GM12891 (cell line): ENCODE results near the gene PAXIP1.
A peak's percentile ranks its signal among the peaks of the same experiment; 100 is the strongest.
"Not testable (repeated sequence)": the region's sequence is repeated elsewhere in the genome, so short reads cannot be mapped to it uniquely, and the experiment has no call there.

Experiments
- DNase-seq: peaks from one replicate; pipeline ENCODE4 v3.0.0; 2011; ENCODE audit warnings: low spot score; ENCODE audit not compliant: insufficient read length
- FAIRE-seq: peaks from 2 replicates; lab custom pipeline; 2011; peaks lifted over from hg19 to GRCh38; lab: Jason Lieb, UNC
- PAX5 ChIP-seq: IDR thresholded peaks from 2 replicates; pipeline ENCODE4 v1.6.1; 2011; ENCODE audit warnings: low read length, moderate library complexity, mild to moderate bottlenecking; ENCODE audit not compliant: insufficient read depth, severe bottlenecking
- POLR2A ChIP-seq: IDR thresholded peaks from 2 replicates; pipeline ENCODE4 v1.6.1; 2011; ENCODE audit warnings: low read depth, low read length, control low read depth
- POLR2AphosphoS5 ChIP-seq: IDR thresholded peaks from 2 replicates; pipeline ENCODE4 v1.6.1; 2011; ENCODE audit warnings: low read depth, low read length, control low read depth
- POU2F2 ChIP-seq: IDR thresholded peaks from 2 replicates; pipeline ENCODE4 v1.6.1; 2011; ENCODE audit warnings: low read depth, mild to moderate bottlenecking, control low read depth, low read length, moderate library complexity
- SPI1 ChIP-seq: IDR thresholded peaks from 2 replicates; pipeline ENCODE4 v1.6.1; 2011; ENCODE audit warnings: low read depth, low read length, control low read depth
- TAF1 ChIP-seq: IDR thresholded peaks from 2 replicates; pipeline ENCODE4 v1.6.1; 2011; ENCODE audit warnings: low read depth, low read length, control low read depth

Gene PAXIP1

GRCh38 chr7:154947604-154948003, 55.3 kb downstream of the PAXIP1 start:
- DNase-seq (no peak), FAIRE-seq (no peak)
- TF ChIP-seq SPI1 (no peak), TAF1 (no peak), POLR2A (no peak), PAX5 (no peak), POU2F2 (no peak)

- DNase-seq, result no peak
- no peak for FAIRE-seq
- TF ChIP-seq PAX5, result no peak
- TF ChIP-seq TAF1, result no peak
- TF ChIP-seq POU2F2, result no peak
- no peak for TF ChIP-seq POLR2A
- TF ChIP-seq POLR2AphosphoS5, result no peak
- no peak for TF ChIP-seq SPI1
These were observed 56.8 kb downstream of the PAXIP1 start for GRCh38 chr7:154946166-154946565.

GRCh38 chr7:154943906-154944305, 59.0 kb downstream of the PAXIP1 start:
- DNase-seq (no peak), FAIRE-seq (no peak)

GRCh38 chr7:154942691-154943090, 60.2 kb downstream of the PAXIP1 start:
- no peak for TF ChIP-seq POLR2A
- no peak for TF ChIP-seq SPI1
- no peak for TF ChIP-seq TAF1
- TF ChIP-seq POLR2AphosphoS5, result no peak
- no peak for TF ChIP-seq PAX5
- no peak for TF ChIP-seq POU2F2
- no peak for DNase-seq
- no peak for FAIRE-seq

More at GRCh38 chr7:154943906-154944305, 59.0 kb downstream of the PAXIP1 start:
- TF ChIP-seq POLR2AphosphoS5, result no peak
- TF ChIP-seq PAX5, result no peak
- TF ChIP-seq TAF1, result no peak
- TF ChIP-seq SPI1, result no peak
- no peak for TF ChIP-seq POU2F2
- no peak for TF ChIP-seq POLR2A

GRCh38 chr7:154937837-154938236, 65.1 kb downstream of the PAXIP1 start:
- DNase-seq, result no peak
- peak; percentile 7; the same call in 1 of the 2 replicates for TF ChIP-seq SPI1
- TF ChIP-seq TAF1, result no peak
- no peak for FAIRE-seq

GRCh38 chr7:154934353-154934952, 68.5 kb downstream of the PAXIP1 start:
- not testable (repeated sequence) for DNase-seq, FAIRE-seq

GRCh38 chr7:154931906-154932305, 71.0 kb downstream of the PAXIP1 start:
- FAIRE-seq, result no peak
- no peak for DNase-seq
- no peak for TF ChIP-seq SPI1
- no peak for TF ChIP-seq POU2F2
- no peak for TF ChIP-seq POLR2A
- TF ChIP-seq POLR2AphosphoS5, result no peak
- TF ChIP-seq PAX5, result no peak
- no peak for TF ChIP-seq TAF1

- no peak for DNase-seq
- FAIRE-seq, result no peak
- TF ChIP-seq SPI1, result no peak
- TF ChIP-seq POU2F2, result no peak
- no peak for TF ChIP-seq POLR2AphosphoS5
- TF ChIP-seq POLR2A, result no peak
These were observed 73.8 kb downstream of the PAXIP1 start for GRCh38 chr7:154929006-154929726.

GRCh38 chr7:154928136-154929005, 74.6 kb downstream of the PAXIP1 start:
- DNase-seq (peak; percentile 47), FAIRE-seq (peak; percentile 33)
- TF ChIP-seq POLR2A (peak; percentile 40; the same call in 1 of the 2 replicates), SPI1 (no peak), TAF1 (no peak), POLR2AphosphoS5 (no peak), PAX5 (no peak), POU2F2 (no peak)

GRCh38 chr7:154927624-154928125, 75.2 kb downstream of the PAXIP1 start:
- FAIRE-seq (peak; percentile 68), DNase-seq (no peak)
- TF ChIP-seq TAF1, result no peak
- TF ChIP-seq PAX5, result no peak
- no peak for TF ChIP-seq SPI1
- no peak for TF ChIP-seq POLR2AphosphoS5

GRCh38 chr7:154922472-154922871, 80.5 kb downstream of the PAXIP1 start:
- not testable (repeated sequence) for FAIRE-seq, DNase-seq
